CD14-positive monocyte (primary cell): Measurements from ENCODE around the gene CCDC86. TPM values are rescaled to one million over a fixed set of nuclear protein-coding genes. Genes with fewer than 3 reads are reported as not detected.

Experiments used
- DNase-seq, 3 donors: peaks; one replicate each; pipeline ENCODE4 v3.0.0-alpha.2; 2011 to 2022
- H2AFZ ChIP-seq: 2 replicates; pipeline ENCODE4 v1.6.0; 2012; ENCODE audit warnings: mild to moderate bottlenecking, low read depth, low read length, inconsistent platforms; ENCODE audit not compliant: insufficient read depth, poor library complexity, severe bottlenecking
- H3K27ac ChIP-seq, 2 donors: 1 replicate in 1 of 2; 2 replicates in 1 of 2; pipeline ENCODE4 v1.5.1; 2012 to 2013; ENCODE audit warnings: low read length in 2 of 2, control low read depth in 1 of 2, inconsistent platforms in 1 of 2, low read depth in 1 of 2, mild to moderate bottlenecking in 1 of 2
- H3K27me3 ChIP-seq, 2 donors: one replicate each; pipeline versions ENCODE4 v1.6.0 to v1.6.1; 2011 to 2013; ENCODE audit warnings: low read length in 2 of 2; ENCODE audit not compliant: control insufficient read depth in 2 of 2, insufficient read depth in 2 of 2
- H3K36me3 ChIP-seq, 2 donors: replicated peaks in 1 of 2; 1 replicate in 1 of 2; 2 replicates in 1 of 2; pipeline versions ENCODE4 v1.5.1 to v1.6.1; 2012 to 2013; ENCODE audit warnings: low read length in 2 of 2, control low read depth in 1 of 2, inconsistent platforms in 1 of 2, mild to moderate bottlenecking in 1 of 2; ENCODE audit not compliant: insufficient read depth in 2 of 2, control insufficient read depth in 1 of 2
- H3K4me1 ChIP-seq, 2 donors: 1 replicate in 1 of 2; 2 replicates in 1 of 2; pipeline versions ENCODE4 v1.5.1 to v1.6.1; 2012 to 2013; ENCODE audit warnings: low read length in 2 of 2, control low read depth in 1 of 2, inconsistent platforms in 1 of 2, mild to moderate bottlenecking in 1 of 2, moderate library complexity in 1 of 2; ENCODE audit not compliant: insufficient read depth in 2 of 2, control insufficient read depth in 1 of 2
- H3K4me2 ChIP-seq: replicated peaks from 2 replicates; pipeline ENCODE3; 2012; ENCODE audit warnings: low read length, moderate library complexity, mild to moderate bottlenecking; ENCODE audit not compliant: poor library complexity, severe bottlenecking; ENCODE audit errors: extremely low read depth
- H3K4me3 ChIP-seq, 3 experiments: fragments of 200-600 bp in 1 of 3; sonication (generic) in 1 of 3; replicated peaks in 1 of 3; 1 replicate in 2 of 3; 2 replicates in 1 of 3; pipeline ENCODE4 v1.5.1; 2011 to 2013; ENCODE audit warnings: low read length in 3 of 3, mild to moderate bottlenecking in 3 of 3, control low read depth in 2 of 3, low read depth in 2 of 3, inconsistent platforms in 1 of 3, moderate library complexity in 1 of 3
- H3K79me2 ChIP-seq: 2 replicates; pipeline ENCODE4 v1.6.0; 2012; ENCODE audit warnings: mild to moderate bottlenecking, control low read depth, inconsistent platforms, low read length, moderate library complexity; ENCODE audit not compliant: insufficient read depth
- H3K9ac ChIP-seq: 2 replicates; pipeline ENCODE4 v1.6.0; 2017; ENCODE audit warnings: low read length, mild to moderate bottlenecking; ENCODE audit not compliant: insufficient read depth, poor library complexity, severe bottlenecking
- H3K9me3 ChIP-seq, 2 donors: replicated peaks in 1 of 2; 1 replicate in 1 of 2; 2 replicates in 1 of 2; pipeline versions ENCODE4 v1.5.1 to v1.6.1; 2012 to 2013; ENCODE audit warnings: low read length in 2 of 2, control low read depth in 1 of 2; ENCODE audit not compliant: control insufficient read depth in 1 of 2, insufficient read depth in 1 of 2
- H4K20me1 ChIP-seq: 2 replicates; pipeline ENCODE4 v1.6.0; 2012; ENCODE audit warnings: mild to moderate bottlenecking, low read length, control low read depth, moderate library complexity; ENCODE audit not compliant: insufficient read depth
- H3K27ac Mint-ChIP-seq, 7 donors: one replicate each; pipeline ENCODE4 v1.8.0; 2020; ENCODE audit warnings: mild to moderate bottlenecking in 7 of 7, mixed read lengths in 7 of 7, moderate library complexity in 6 of 7, inconsistent platforms in 2 of 7
- H3K27me3 Mint-ChIP-seq, 3 donors: one replicate each; pipeline ENCODE4 v1.8.0; 2021 to 2022; ENCODE audit warnings: low read depth in 3 of 3, mild to moderate bottlenecking in 3 of 3, mixed read lengths in 3 of 3, moderate library complexity in 3 of 3, inconsistent platforms in 1 of 3
- H3K36me3 Mint-ChIP-seq, 2 donors: one replicate each; pipeline ENCODE4 v1.8.0; 2020; ENCODE audit warnings: mixed read lengths in 2 of 2, inconsistent platforms in 1 of 2, mild to moderate bottlenecking in 1 of 2
- H3K4me1 Mint-ChIP-seq: one replicate; pipeline ENCODE4 v1.8.0; 2020; ENCODE audit warnings: mild to moderate bottlenecking, mixed read lengths
- H3K4me3 Mint-ChIP-seq, 2 donors: one replicate each; pipeline ENCODE4 v1.8.0; 2020; ENCODE audit warnings: mild to moderate bottlenecking in 2 of 2, mixed read lengths in 2 of 2, moderate library complexity in 1 of 2
- H3K9me3 Mint-ChIP-seq, 7 donors: one replicate each; pipeline ENCODE4 v1.8.0; 2020 to 2022; ENCODE audit warnings: mixed read lengths in 7 of 7, mild to moderate bottlenecking in 6 of 7, moderate library complexity in 6 of 7, inconsistent platforms in 2 of 7
- CTCF ChIP-seq: fragments of 200-600 bp; IDR thresholded peaks from one replicate; pipeline ENCODE4 v1.8.0; 2022; ENCODE audit warnings: antibody characterized with exemption, mild to moderate bottlenecking
- WGBS: methylation state at CpG from one replicate; pipeline ENCODE4 v1.1.5; 2013; ENCODE audit warnings: missing lambda C conversion rate; ENCODE audit not compliant: insufficient coverage; 5-methylcytosine and 5-hydroxymethylcytosine counted together
- intact Hi-C, 2 donors: fragments of 100-400 bp; cut with micrococcal nuclease; formaldehyde crosslinking; loops; one replicate each; pipeline versions ENCODE4 v1.15.0 to v1.15.1; 2023
- polyA plus RNA-seq, 3 donors: library from polyadenylated mRNA; depleted of rRNA in 1 of 3; unstranded in 2 of 3; stranded (reverse) in 1 of 3; fragments of 300-500 nt in 2 of 3; fragments of >200 nt in 1 of 3; fragmentation: Illumina TruSeq in 2 of 3; gene quantifications; 1 replicate in 2 of 3; 2 replicates in 1 of 3; pipeline ENCODE4 v1.2.3, GENCODE V29; 2012 to 2021

CCDC86 gene
- polyA plus RNA-seq, 3 donors = 7.2 to 10.2 (median 8.3) TPM

DNA sequence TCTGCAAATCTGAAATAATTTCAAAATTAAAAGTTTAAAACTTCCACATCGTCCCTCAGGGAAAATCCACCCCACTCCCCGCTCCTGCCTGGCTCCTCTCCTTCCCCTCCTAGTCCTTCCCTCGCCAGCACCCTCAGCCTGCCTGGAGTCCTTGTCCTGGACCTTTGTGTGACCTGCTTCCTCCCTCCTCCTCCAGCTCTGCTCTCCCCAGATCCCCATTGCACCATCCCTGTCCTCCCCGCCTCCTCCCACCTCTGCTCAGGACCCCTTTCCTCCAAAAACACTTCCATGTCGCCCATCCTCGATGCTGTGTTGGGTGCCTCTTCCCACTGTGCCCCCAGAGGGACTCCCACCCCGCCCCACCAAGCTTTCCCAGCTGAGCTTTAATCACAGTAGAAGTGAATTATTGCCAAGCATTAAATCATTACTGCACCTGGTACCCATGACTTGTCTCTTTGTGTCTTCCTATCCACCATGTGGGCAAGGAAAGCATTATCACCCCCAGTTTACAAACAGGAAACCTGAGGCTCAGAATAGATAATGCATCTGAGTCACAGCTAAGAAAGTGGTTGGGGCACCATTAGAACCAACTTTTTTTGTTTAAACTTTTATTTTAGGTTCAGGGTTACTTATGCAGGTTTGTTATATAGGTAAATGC is 23.1 kb downstream of the CCDC86 start:
- 88% methylated on average over 7 of the region's 7 CpGs for WGBS

More for the DNA sequence above, 23.1 kb downstream of the CCDC86 start:
- intact Hi-C loops = no loop called here
- no peaks in the 10 kb centered on the region for H3K36me3 Mint-ChIP-seq
- no peak for DNase-seq
- TF ChIP-seq CTCF = no peak
- peaks cover 0 to 3% (median 2%) of the 10 kb centered on the region in 3 donors for H3K27me3 Mint-ChIP-seq
- no peak overlapping the region for H3K4me3 Mint-ChIP-seq
- no peaks in the 10 kb centered on the region for H3K9me3 ChIP-seq
- no peaks in the 10 kb centered on the region for H3K9me3 Mint-ChIP-seq
- H4K20me1 ChIP-seq = no peaks in the 10 kb centered on the region
- H3K27ac ChIP-seq = no peak overlapping the region
- peaks cover 2% of the 10 kb centered on the region for H3K4me1 Mint-ChIP-seq
- H3K4me2 ChIP-seq = no peak overlapping the region
- peak overlapping the region in 2 of 7 donors; percentile 0 to 62 for H3K27ac Mint-ChIP-seq
- H3K79me2 ChIP-seq = no peaks in the 10 kb centered on the region
- H3K27me3 ChIP-seq = no peaks in the 10 kb centered on the region
- H3K4me1 ChIP-seq = no peaks in the 10 kb centered on the region
- no peaks in the 10 kb centered on the region for H3K36me3 ChIP-seq
- H3K9ac ChIP-seq = no peak overlapping the region
- H3K4me3 ChIP-seq = no peak overlapping the region
- H2AFZ ChIP-seq = no peak overlapping the region
